Activated CD8-positive, alpha-beta T cell treated with anti-CD3 and anti-CD28 coated beads for 36 hours (primary cell): Measurements from ENCODE around the gene AJAP1. TPM values are rescaled to one million over a fixed set of nuclear protein-coding genes. Genes with fewer than 3 reads are reported as not detected.

ENCODE experiments used
- ATAC-seq: fragments of 200-7000 bp; cut with Tn5 transposase; one replicate; pipeline ENCODE4 v1.10.0; 2021; ENCODE audit warnings: mild to moderate bottlenecking, moderate library complexity
- CTCF ChIA-PET: fragments of 350-600 bp; sonication (Branson Sonifier 250); formaldehyde crosslinking; loops from one replicate; lab custom pipeline; 2021; ENCODE audit warnings: antibody characterized with exemption; lab: Charles Lee
- POLR2A ChIA-PET: fragments of 350-600 bp; sonication (Branson Sonifier 250); formaldehyde crosslinking; loops from one replicate; lab custom pipeline; 2021; ENCODE audit warnings: antibody characterized with exemption; lab: Charles Lee
- DNase-seq: peaks from one replicate; pipeline ENCODE4 v3.0.0-alpha.2; 2020
- H3K27ac Mint-ChIP-seq: one replicate; pipeline ENCODE4 v1.8.0; 2021; ENCODE audit warnings: mild to moderate bottlenecking, mixed read lengths
- H3K27me3 Mint-ChIP-seq: one replicate; pipeline ENCODE4 v1.8.0; 2021; ENCODE audit warnings: mixed read lengths
- H3K36me3 Mint-ChIP-seq: one replicate; pipeline ENCODE4 v1.8.0; 2021; ENCODE audit warnings: low read depth, mixed read lengths
- H3K4me1 Mint-ChIP-seq: one replicate; pipeline ENCODE4 v1.8.0; 2021; ENCODE audit warnings: low read depth, mixed read lengths
- H3K4me3 Mint-ChIP-seq: one replicate; pipeline ENCODE4 v1.8.0; 2021; ENCODE audit warnings: mild to moderate bottlenecking, moderate library complexity, mixed read lengths
- H3K9me3 Mint-ChIP-seq: one replicate; pipeline ENCODE4 v1.8.0; 2021; ENCODE audit warnings: mixed read lengths
- intact Hi-C: fragments of 100-400 bp; cut with micrococcal nuclease; formaldehyde crosslinking; loops from one replicate; pipeline ENCODE4 v1.10.0; 2022
- total RNA-seq, 2 experiments: library from RNA; stranded (reverse); gene quantifications; one replicate each; pipeline ENCODE4 v1.2.3, GENCODE V29; 2021
- TF ChIP-seq, protein P1 (sequence below): fragments of 200-600 bp; IDR thresholded peaks from one replicate; pipeline ENCODE4 v1.8.0; 2022; ENCODE audit warnings: antibody characterized with exemption, mild to moderate bottlenecking

The AJAP1 gene
- under 1 TPM; 0.65 to 0.78 TPM for total RNA-seq

DNA sequence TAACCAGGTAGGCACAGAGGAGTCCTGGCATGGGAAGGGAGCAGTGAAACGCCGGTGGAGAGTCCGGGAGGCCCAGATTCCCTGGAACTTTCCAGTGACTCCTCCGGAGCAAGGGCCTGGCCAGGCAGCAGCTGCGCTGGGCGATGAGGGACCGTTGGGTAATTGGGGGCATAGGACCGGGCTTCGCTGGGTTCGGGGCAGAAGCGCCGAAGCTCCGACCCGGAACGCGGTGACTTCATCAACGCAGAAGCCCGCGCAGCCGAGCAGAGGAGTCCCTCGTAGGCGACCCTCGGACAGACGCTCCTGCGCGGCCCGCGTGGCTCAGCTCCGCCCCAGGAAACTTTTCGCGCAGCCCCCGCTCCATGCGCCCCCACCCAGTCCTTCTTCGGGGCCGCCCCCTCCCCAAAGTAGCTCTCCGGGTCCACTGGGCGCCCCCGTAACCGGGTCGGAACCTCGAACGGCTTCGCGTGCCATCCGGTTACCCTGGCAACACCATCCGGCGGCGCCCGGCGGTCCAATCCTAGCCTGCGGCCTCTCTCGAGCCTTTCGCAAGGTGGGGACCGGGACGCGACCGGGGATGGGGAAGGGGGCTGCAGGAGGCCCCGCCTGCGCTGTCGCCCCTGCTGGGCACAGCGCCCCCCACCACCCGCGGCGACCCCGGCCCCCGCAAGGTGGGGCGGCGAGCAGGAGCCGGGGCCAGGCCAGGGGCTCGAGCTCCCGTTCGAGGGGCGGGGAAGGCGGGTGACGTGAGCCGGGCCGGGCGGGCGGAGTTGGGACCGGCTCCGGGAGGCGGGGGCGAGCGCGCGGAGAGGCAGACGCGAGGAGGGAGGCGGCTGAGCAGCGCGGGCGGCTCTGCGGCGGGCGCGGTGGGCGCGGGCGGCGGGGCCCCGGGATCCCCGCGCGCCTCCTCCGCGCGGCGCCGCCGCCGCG is at the start of gene AJAP1:
Gene AJAP1, plus strand, starts transcription at position 814 of the 930 bp plus-strand sequence. CDS start 817 bp downstream, outside the sequence.
- DNase-seq, result peak; percentile 28
- Mint-ChIP-seq H3K36me3 (no peaks in the 10 kb centered on the region), H3K27me3 (peaks cover 31% of the 10 kb centered on the region), H3K27ac (no peak within 1 kb of the TSS), H3K4me3 (no peak within 1 kb of the TSS), H3K4me1 (peaks cover 6% of the 10 kb centered on the region), H3K9me3 (no peaks in the 10 kb centered on the region)
- ChIA-PET CTCF (no interaction called here), POLR2A (no interaction called here)
- ATAC-seq, result no peak
- intact Hi-C loops, result no loop called here
- TF ChIP-seq, protein P1, sequence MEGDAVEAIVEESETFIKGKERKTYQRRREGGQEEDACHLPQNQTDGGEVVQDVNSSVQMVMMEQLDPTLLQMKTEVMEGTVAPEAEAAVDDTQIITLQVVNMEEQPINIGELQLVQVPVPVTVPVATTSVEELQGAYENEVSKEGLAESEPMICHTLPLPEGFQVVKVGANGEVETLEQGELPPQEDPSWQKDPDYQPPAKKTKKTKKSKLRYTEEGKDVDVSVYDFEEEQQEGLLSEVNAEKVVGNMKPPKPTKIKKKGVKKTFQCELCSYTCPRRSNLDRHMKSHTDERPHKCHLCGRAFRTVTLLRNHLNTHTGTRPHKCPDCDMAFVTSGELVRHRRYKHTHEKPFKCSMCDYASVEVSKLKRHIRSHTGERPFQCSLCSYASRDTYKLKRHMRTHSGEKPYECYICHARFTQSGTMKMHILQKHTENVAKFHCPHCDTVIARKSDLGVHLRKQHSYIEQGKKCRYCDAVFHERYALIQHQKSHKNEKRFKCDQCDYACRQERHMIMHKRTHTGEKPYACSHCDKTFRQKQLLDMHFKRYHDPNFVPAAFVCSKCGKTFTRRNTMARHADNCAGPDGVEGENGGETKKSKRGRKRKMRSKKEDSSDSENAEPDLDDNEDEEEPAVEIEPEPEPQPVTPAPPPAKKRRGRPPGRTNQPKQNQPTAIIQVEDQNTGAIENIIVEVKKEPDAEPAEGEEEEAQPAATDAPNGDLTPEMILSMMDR, result no peak

DNA sequence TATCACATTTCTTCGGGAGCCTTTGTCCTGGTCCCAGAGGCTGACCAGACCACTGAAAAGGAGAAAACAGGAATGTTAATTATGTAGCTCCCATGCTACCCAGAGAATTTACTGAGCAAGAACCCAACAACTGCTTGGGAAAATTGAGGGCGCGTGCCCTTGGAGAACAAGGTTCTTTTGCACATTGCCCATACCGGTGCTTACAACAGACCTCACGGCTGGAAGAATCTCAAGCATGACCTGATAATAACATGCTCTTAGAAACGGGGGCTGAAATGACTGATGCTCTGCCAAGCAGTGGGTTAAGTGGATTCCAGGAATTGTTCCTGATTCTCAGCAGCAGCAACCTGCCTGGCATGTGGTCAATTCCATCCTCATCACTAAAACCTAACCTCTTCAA is 49.3 kb upstream of the AJAP1 start:
- CTCF ChIA-PET, result no interaction called here
- H3K36me3 Mint-ChIP-seq, result no peaks in the 10 kb centered on the region

GRCh38 chr1:4611563-4612341 is 42.7 kb upstream of the AJAP1 start:
- Mint-ChIP-seq H3K4me1 (no peaks in the 10 kb centered on the region), H3K27me3 (peaks cover 3% of the 10 kb centered on the region), H3K27ac (no peak overlapping the region), H3K36me3 (no peaks in the 10 kb centered on the region), H3K4me3 (no peak overlapping the region), H3K9me3 (peaks cover 17% of the 10 kb centered on the region)
- ChIA-PET POLR2A (no interaction called here), CTCF (no interaction called here)
- ATAC-seq, result no peak
- TF ChIP-seq, protein P1, result no peak
- intact Hi-C loops, result no loop called here
- DNase-seq, result no peak

More for the DNA sequence above, 49.3 kb upstream of the AJAP1 start:
- TF ChIP-seq, protein P1, result no peak
- Mint-ChIP-seq H3K4me1 (no peaks in the 10 kb centered on the region), H3K27me3 (peaks cover 12% of the 10 kb centered on the region), H3K4me3 (no peak overlapping the region), H3K27ac (no peak overlapping the region), H3K9me3 (peaks cover 12% of the 10 kb centered on the region)
- POLR2A ChIA-PET, result no interaction called here
- ATAC-seq (no peak), DNase-seq (no peak)
- intact Hi-C loops, result no loop called here

DNA sequence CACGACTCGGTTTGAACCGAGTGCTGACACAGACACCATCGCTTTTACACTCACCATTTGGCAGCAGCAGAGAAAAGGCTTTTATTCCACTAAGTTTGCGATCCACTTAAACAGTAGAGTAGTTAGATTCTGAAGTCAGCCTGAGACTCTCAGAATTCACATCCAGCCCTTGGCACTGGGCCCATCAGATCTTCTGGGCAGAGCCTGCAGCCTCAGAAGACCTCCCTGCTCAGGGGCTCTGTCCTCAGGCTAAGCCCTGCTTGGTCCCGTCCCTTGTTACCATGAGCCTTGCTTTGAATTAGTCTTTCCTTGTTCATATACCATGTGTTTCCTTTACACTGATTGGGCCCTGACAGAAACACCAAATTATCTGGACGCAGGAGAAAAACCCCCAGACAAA is 41.4 kb upstream of the AJAP1 start:
- no peaks in the 10 kb centered on the region for H3K4me1 Mint-ChIP-seq
- no peak overlapping the region for H3K4me3 Mint-ChIP-seq
- ChIA-PET CTCF (no interaction called here), POLR2A (no interaction called here)
- ATAC-seq (no peak), DNase-seq (no peak)
- H3K36me3 Mint-ChIP-seq, result no peaks in the 10 kb centered on the region
- H3K27ac Mint-ChIP-seq, result no peak overlapping the region
- peaks cover 2% of the 10 kb centered on the region for H3K27me3 Mint-ChIP-seq
- TF ChIP-seq, protein P1, result no peak
- intact Hi-C loops, result no loop called here
- peaks cover 17% of the 10 kb centered on the region for H3K9me3 Mint-ChIP-seq
